ENCODE measurements around the gene ASPM.

DNA sequence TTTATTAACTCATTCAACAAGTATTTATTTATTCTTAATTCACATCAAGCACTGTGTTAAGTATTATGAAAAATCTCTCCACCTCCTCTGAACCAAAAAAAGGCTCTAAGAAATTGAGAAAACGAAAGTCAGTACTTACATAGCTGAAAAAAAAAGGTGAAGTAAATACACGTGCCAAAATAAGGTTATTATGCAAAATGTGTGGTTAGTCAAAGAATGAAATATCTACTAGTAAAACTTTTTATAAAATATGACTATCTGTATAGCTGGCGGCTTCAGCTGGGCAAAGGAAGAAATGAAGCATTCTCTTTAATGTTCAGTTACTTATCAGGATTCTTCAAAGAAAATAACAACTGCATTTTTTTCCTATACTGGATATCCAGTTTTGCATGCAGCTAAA, 35.5 kb upstream of the ASPM start:
- TF ChIP-seq CTCF (IDR thresholded peaks at IDR 0.05) (no peak), POLR2A (IDR thresholded peaks at IDR 0.05) (no peak)

All from right lobe of liver (tissue), 4 donors.